ENCODE measurements around the gene STARD9. TPM values are rescaled to one million over a fixed set of nuclear protein-coding genes. Genes with fewer than 3 reads are reported as not detected.

STARD9 gene
- total and polyA plus RNA-seq, 7 experiments from 2014 or later, result 0.13 to 10.5 (median 4.0) TPM

GRCh38 chr15:42582569-42583375 is 7.4 kb downstream of the STARD9 start:
- POLR2A ChIA-PET, result interaction anchor here (0.6 to 3.0 kb wide), 10 partner anchors 8 to 92 kb away, joined by 3 to 21 read pairs (median 5); partner anchors contain the start of genes HAUS2, LRRC57, SNAP23 and STARD9
- H3K4me1 Mint-ChIP-seq, result peaks cover 12 to 45% (median 32%) of the 10 kb centered on the region in 7 donors

GRCh38 chr15:42584031-42584765 is 8.8 kb downstream of the STARD9 start:
- intact Hi-C loops (cut with micrococcal nuclease), result loop anchor here in 1 of 2 donors (1.0 kb wide), 1 partner anchor 9 kb away; the partner anchor contains the start of gene STARD9
- ChIA-PET POLR2A (interaction anchor here (0.7 to 2.2 kb wide), 4 partner anchors 8 to 35 kb away, joined by 4 to 9 read pairs (median 5); partner anchors contain the start of genes HAUS2, LRRC57 and STARD9), CTCF (interaction anchor here (0.6 to 1.0 kb wide), 2 partner anchors 46 to 67 kb away, joined by 3 read pairs; no protein-coding TSS in a partner anchor)
- H3K4me3 Mint-ChIP-seq, result no peak overlapping the region
- Histone ChIP-seq H3K4me1 (ENCODE audit: control insufficient read depth in 2 of 2, insufficient read depth in 2 of 2, low read length in 2 of 2) (peaks cover 6 to 7% of the 10 kb centered on the region in 2 donors), H3K9me3 (ENCODE audit: control insufficient read depth in 2 of 3, low read length in 3 of 3) (no peaks in the 10 kb centered on the region), H3K27me3 (ENCODE audit: control insufficient read depth in 2 of 2, insufficient read depth in 2 of 2, low read length in 2 of 2) (no peaks in the 10 kb centered on the region), H3K4me3 (ENCODE audit: low read length) (no peak overlapping the region), H3K27ac (ENCODE audit: low read depth, low read length) (no peak overlapping the region), H3K36me3 (ENCODE audit: control insufficient read depth in 2 of 3, insufficient read depth in 3 of 3, low read length in 3 of 3) (no peaks in the 10 kb centered on the region)
- peaks cover 0 to 12% (median 0%) of the 10 kb centered on the region in 5 donors for H3K36me3 Mint-ChIP-seq
- DNase-seq, result no peak
- H3K9me3 Mint-ChIP-seq, result no peaks in the 10 kb centered on the region
- no peak for ATAC-seq
- H3K4me1 Mint-ChIP-seq, result peaks cover 12 to 41% (median 32%) of the 10 kb centered on the region in 7 donors
- H3K27me3 Mint-ChIP-seq, result peaks cover 0 to 11% (median 0%) of the 10 kb centered on the region in 5 donors
- H3K27ac Mint-ChIP-seq, result peak overlapping the region in 1 of 9 donors; percentile 48

More at GRCh38 chr15:42582569-42583375, 7.4 kb downstream of the STARD9 start:
- Histone ChIP-seq H3K4me3 (ENCODE audit: low read length) (no peak overlapping the region), H3K9me3 (ENCODE audit: control insufficient read depth in 2 of 3, low read length in 3 of 3) (no peaks in the 10 kb centered on the region), H3K4me1 (ENCODE audit: control insufficient read depth in 2 of 2, insufficient read depth in 2 of 2, low read length in 2 of 2) (peaks cover 6 to 7% of the 10 kb centered on the region in 2 donors), H3K27ac (ENCODE audit: low read depth, low read length) (no peak overlapping the region), H3K27me3 (ENCODE audit: control insufficient read depth in 2 of 2, insufficient read depth in 2 of 2, low read length in 2 of 2) (no peaks in the 10 kb centered on the region), H3K36me3 (ENCODE audit: control insufficient read depth in 2 of 3, insufficient read depth in 3 of 3, low read length in 3 of 3) (no peaks in the 10 kb centered on the region)
- peak overlapping the region in 8 of 9 donors; percentile 48 to 97 (median 90) for H3K27ac Mint-ChIP-seq
- CTCF ChIA-PET, result interaction anchor here (0.6 to 1.8 kb wide), 5 partner anchors 10 to 147 kb away, joined by 3 to 6 read pairs (median 3); no protein-coding TSS in a partner anchor
- no peak for ATAC-seq
- H3K9me3 Mint-ChIP-seq, result no peaks in the 10 kb centered on the region
- peak overlapping the region in 2 of 10 donors; percentile 32 to 33 for H3K4me3 Mint-ChIP-seq
- peaks cover 0 to 23% (median 5%) of the 10 kb centered on the region in 5 donors for H3K27me3 Mint-ChIP-seq
- DNase-seq, result no peak
- intact Hi-C loops (cut with micrococcal nuclease), result no loop called here
- peaks cover 0 to 12% (median 0%) of the 10 kb centered on the region in 5 donors for H3K36me3 Mint-ChIP-seq

GRCh38 chr15:42590619-42591237 is 15.3 kb downstream of the STARD9 start:
- Mint-ChIP-seq H3K4me1 (peaks cover 0 to 2% (median 0%) of the 10 kb centered on the region in 7 donors), H3K27me3 (no peaks in the 10 kb centered on the region), H3K9me3 (no peaks in the 10 kb centered on the region), H3K27ac (no peak overlapping the region), H3K36me3 (peaks cover 0 to 12% (median 3%) of the 10 kb centered on the region in 5 donors), H3K4me3 (no peak overlapping the region)
- ATAC-seq (no peak), DNase-seq (no peak)
- no peaks in the 10 kb centered on the region for H3K36me3 ChIP-seq (ENCODE audit: control insufficient read depth in 2 of 3, insufficient read depth in 3 of 3, low read length in 3 of 3)
- H3K4me3 ChIP-seq (ENCODE audit: low read length), result no peak overlapping the region
- POLR2A ChIA-PET, result interaction anchor here (1.1 to 1.2 kb wide), 2 partner anchors 7 to 63 kb away, joined by 3 read pairs; no protein-coding TSS in a partner anchor
- H3K27ac ChIP-seq (ENCODE audit: low read depth, low read length), result no peak overlapping the region
- H3K27me3 ChIP-seq (ENCODE audit: control insufficient read depth in 2 of 2, insufficient read depth in 2 of 2, low read length in 2 of 2), result no peaks in the 10 kb centered on the region
- CTCF ChIA-PET, result interaction anchor here (0.7 kb wide), 1 partner anchor 132 kb away, joined by 5 read pairs; no protein-coding TSS in a partner anchor
- H3K9me3 ChIP-seq (ENCODE audit: control insufficient read depth in 2 of 3, low read length in 3 of 3), result no peaks in the 10 kb centered on the region
- no peaks in the 10 kb centered on the region for H3K4me1 ChIP-seq (ENCODE audit: control insufficient read depth in 2 of 2, insufficient read depth in 2 of 2, low read length in 2 of 2)
- intact Hi-C loops (cut with micrococcal nuclease), result no loop called here

GRCh38 chr15:42591238-42591934 is 16.0 kb downstream of the STARD9 start:
- ChIA-PET CTCF (interaction anchor here (0.7 kb wide), 1 partner anchor 133 kb away, joined by 5 read pairs; no protein-coding TSS in a partner anchor), POLR2A (interaction anchor here (0.7 to 1.2 kb wide), 4 partner anchors 8 to 167 kb away, joined by 3 to 4 read pairs (median 3); no protein-coding TSS in a partner anchor)
- no peaks in the 10 kb centered on the region for H3K36me3 ChIP-seq (ENCODE audit: control insufficient read depth in 2 of 3, insufficient read depth in 3 of 3, low read length in 3 of 3)
- H3K27ac ChIP-seq (ENCODE audit: low read depth, low read length), result no peak overlapping the region
- H3K9me3 Mint-ChIP-seq, result no peaks in the 10 kb centered on the region
- intact Hi-C loops (cut with micrococcal nuclease), result no loop called here
- H3K4me3 ChIP-seq (ENCODE audit: low read length), result no peak overlapping the region
- peaks cover 0 to 9% (median 0%) of the 10 kb centered on the region in 5 donors for H3K36me3 Mint-ChIP-seq
- H3K9me3 ChIP-seq (ENCODE audit: control insufficient read depth in 2 of 3, low read length in 3 of 3), result no peaks in the 10 kb centered on the region
- no peaks in the 10 kb centered on the region for H3K27me3 Mint-ChIP-seq
- H3K4me3 Mint-ChIP-seq, result no peak overlapping the region
- H3K4me1 ChIP-seq (ENCODE audit: control insufficient read depth in 2 of 2, insufficient read depth in 2 of 2, low read length in 2 of 2), result no peaks in the 10 kb centered on the region
- DNase-seq (no peak), ATAC-seq (no peak)
- no peaks in the 10 kb centered on the region for H3K27me3 ChIP-seq (ENCODE audit: control insufficient read depth in 2 of 2, insufficient read depth in 2 of 2, low read length in 2 of 2)
- no peak overlapping the region for H3K27ac Mint-ChIP-seq
- H3K4me1 Mint-ChIP-seq, result peaks cover 0 to 2% (median 0%) of the 10 kb centered on the region in 7 donors

GRCh38 chr15:42592716-42593115 is 17.3 kb downstream of the STARD9 start:
- Mint-ChIP-seq H3K4me3 (no peak overlapping the region), H3K9me3 (no peaks in the 10 kb centered on the region), H3K4me1 (peaks cover 0 to 2% (median 0%) of the 10 kb centered on the region in 7 donors), H3K27me3 (no peaks in the 10 kb centered on the region), H3K36me3 (peaks cover 0 to 9% (median 0%) of the 10 kb centered on the region in 5 donors), H3K27ac (no peak overlapping the region)
- no peak for DNase-seq
- intact Hi-C loops (cut with micrococcal nuclease), result no loop called here
- Histone ChIP-seq H3K27ac (ENCODE audit: low read depth, low read length) (no peak overlapping the region), H3K36me3 (ENCODE audit: control insufficient read depth in 2 of 3, insufficient read depth in 3 of 3, low read length in 3 of 3) (no peaks in the 10 kb centered on the region), H3K27me3 (ENCODE audit: control insufficient read depth in 2 of 2, insufficient read depth in 2 of 2, low read length in 2 of 2) (no peaks in the 10 kb centered on the region), H3K4me1 (ENCODE audit: control insufficient read depth in 2 of 2, insufficient read depth in 2 of 2, low read length in 2 of 2) (no peaks in the 10 kb centered on the region), H3K4me3 (ENCODE audit: low read length) (no peak overlapping the region), H3K9me3 (ENCODE audit: control insufficient read depth in 2 of 3, low read length in 3 of 3) (no peaks in the 10 kb centered on the region)
- POLR2A ChIA-PET, result interaction anchor here (1.1 kb wide), 1 partner anchor 10 kb away, joined by 5 read pairs; no protein-coding TSS in a partner anchor
- no peak for ATAC-seq
- CTCF ChIA-PET, result interaction anchor here (0.9 kb wide), 1 partner anchor 10 kb away, joined by 3 read pairs; no protein-coding TSS in a partner anchor

Measured in naive thymus-derived CD4-positive, alpha-beta T cell (primary cell).